H7 (cell line): ENCODE data around the gene PLEKHM3. TPM values are rescaled to one million over a fixed set of nuclear protein-coding genes. Genes with fewer than 3 reads are reported as not detected.

Experiments used
- DNase-seq: peaks from one replicate; pipeline ENCODE4 v3.0.0; 2012
- H3K27me3 ChIP-seq: 2 replicates; pipeline ENCODE4 v1.6.0; 2011; ENCODE audit warnings: mild to moderate bottlenecking, low read length; ENCODE audit not compliant: control insufficient read depth, insufficient read depth
- H3K36me3 ChIP-seq: replicated peaks from 2 replicates; pipeline ENCODE4 v1.5.1; 2011; ENCODE audit warnings: low read length; ENCODE audit not compliant: control insufficient read depth, insufficient read depth
- H3K4me3 ChIP-seq: 2 replicates; pipeline ENCODE4 v1.5.1; 2011; ENCODE audit warnings: low read depth, mild to moderate bottlenecking, control low read depth, low read length, moderate library complexity; ENCODE audit not compliant: insufficient read depth
- total RNA-seq: library from RNA; depleted of rRNA; stranded (reverse); fragments of >200 nt; shearing (Covaris generic); gene quantifications from 2 replicates; pipeline ENCODE4 v1.2.3, GENCODE V29; 2014; rRNA removed

The PLEKHM3 gene
- total RNA-seq, 1 experiment from 2014 or later: 5.3 TPM

- Histone ChIP-seq H3K36me3 (no peaks in the 10 kb centered on the region), H3K27me3 (no peaks in the 10 kb centered on the region), H3K4me3 (no peak overlapping the region)
- no peak for DNase-seq
These were observed 242.9 kb downstream of the PLEKHM3 start for GRCh38 chr2:207782238-207783030.

GRCh38 chr2:207779523-207779922 lies 245.8 kb downstream of the PLEKHM3 start:
- Histone ChIP-seq H3K27me3 (no peaks in the 10 kb centered on the region), H3K36me3 (no peaks in the 10 kb centered on the region)
- DNase-seq: no peak

GRCh38 chr2:207778298-207778882 lies 246.9 kb downstream of the PLEKHM3 start:
- DNase-seq: no peak
- Histone ChIP-seq H3K27me3 (no peaks in the 10 kb centered on the region), H3K4me3 (no peak overlapping the region), H3K36me3 (no peaks in the 10 kb centered on the region)

More at GRCh38 chr2:207779523-207779922, 245.8 kb downstream of the PLEKHM3 start:
- H3K4me3 ChIP-seq: no peak overlapping the region

- H3K27me3 ChIP-seq: no peaks in the 10 kb centered on the region
- no peaks in the 10 kb centered on the region for H3K36me3 ChIP-seq
- H3K4me3 ChIP-seq: no peak overlapping the region
- DNase-seq: no peak
These were observed 248.2 kb downstream of the PLEKHM3 start for GRCh38 chr2:207777124-207777523.

- Histone ChIP-seq H3K27me3 (no peaks in the 10 kb centered on the region), H3K4me3 (no peak overlapping the region), H3K36me3 (no peaks in the 10 kb centered on the region)
- DNase-seq: no peak
These were observed 249.9 kb downstream of the PLEKHM3 start for GRCh38 chr2:207775473-207775872.

- Histone ChIP-seq H3K27me3 (no peaks in the 10 kb centered on the region), H3K36me3 (peaks cover 5% of the 10 kb centered on the region), H3K4me3 (no peak overlapping the region)
- DNase-seq: no peak
These were observed 252.5 kb downstream of the PLEKHM3 start for GRCh38 chr2:207772844-207773205.

GRCh38 chr2:207772081-207772843 lies 253.1 kb downstream of the PLEKHM3 start:
- Histone ChIP-seq H3K27me3 (no peaks in the 10 kb centered on the region), H3K36me3 (peaks cover 11% of the 10 kb centered on the region), H3K4me3 (no peak overlapping the region)
- DNase-seq: peak; percentile 69

GRCh38 chr2:207771421-207771820 lies 253.9 kb downstream of the PLEKHM3 start:
- DNase-seq: no peak
- H3K4me3 ChIP-seq: peak overlapping the region; percentile 1; the same call in 1 of the 2 replicates
- no peaks in the 10 kb centered on the region for H3K27me3 ChIP-seq
- H3K36me3 ChIP-seq: peaks cover 17% of the 10 kb centered on the region

Other genes starting within 250 kb of the PLEKHM3 start
- 5.2 and 5.5 TPM in 2 replicates for gene CRYGD, start 99.0 kb upstream of the PLEKHM3 start, total RNA-seq
- not detected in 2 replicates for gene CRYGC, start 104.3 kb upstream of the PLEKHM3 start, total RNA-seq
- 0.94 TPM in 1 of 2 replicates, not detected in the other for gene CRYGB, start 120.6 kb upstream of the PLEKHM3 start, total RNA-seq
- gene CRYGA, start 138.1 kb upstream of the PLEKHM3 start, total RNA-seq: not detected in 2 replicates
- 0.76 TPM in 1 of 2 replicates, not detected in the other for gene C2orf80, start 164.5 kb upstream of the PLEKHM3 start, total RNA-seq
- gene IDH1, start 229.5 kb upstream of the PLEKHM3 start, total RNA-seq: 347 and 410 TPM in 2 replicates
- gene PIKFYVE, start 240.7 kb upstream of the PLEKHM3 start, total RNA-seq: 27.8 and 38.8 TPM in 2 replicates